Fibroblast of lung (primary cell): ENCODE measurements around the gene PGA3. TPM values are rescaled to one million over a fixed set of nuclear protein-coding genes. Genes with fewer than 3 reads are reported as not detected.
"Not testable (repeated sequence)": the region's sequence is repeated elsewhere in the genome, so short reads cannot be mapped to it uniquely, and the experiment has no call there.

ENCODE experiments used
- DNase-seq, 2 donors: peaks; one replicate each; pipeline versions ENCODE4 v3.0.0 to v3.0.0-alpha.2; 2010; ENCODE audit warnings: low read depth in 2 of 2
- H2AFZ ChIP-seq: 2 replicates; pipeline ENCODE4 v1.5.1; 2012; ENCODE audit warnings: low read length, control low read depth, inconsistent platforms
- H3K27ac ChIP-seq: 2 replicates; pipeline ENCODE4 v1.5.1; 2011; ENCODE audit warnings: low read length, control low read depth; ENCODE audit not compliant: insufficient read depth
- H3K27me3 ChIP-seq: 2 replicates; pipeline ENCODE4 v1.5.1; 2011; ENCODE audit warnings: mild to moderate bottlenecking, low read length; ENCODE audit not compliant: control insufficient read depth, insufficient read depth
- H3K36me3 ChIP-seq: 2 replicates; pipeline ENCODE4 v1.5.1; 2011; ENCODE audit warnings: low read length; ENCODE audit not compliant: control insufficient read depth, insufficient read depth
- H3K4me1 ChIP-seq: 2 replicates; pipeline ENCODE4 v1.5.1; 2011; ENCODE audit warnings: low read length; ENCODE audit not compliant: control insufficient read depth, insufficient read depth; ENCODE audit errors: extremely low read depth
- H3K4me2 ChIP-seq: 2 replicates; pipeline ENCODE4 v1.5.1; 2011; ENCODE audit warnings: low read length, control low read depth; ENCODE audit not compliant: insufficient read depth; ENCODE audit errors: extremely low read depth
- H3K4me3 ChIP-seq, 4 experiments: fragments of 200-600 bp in 1 of 4; sonication (generic) in 1 of 4; replicated peaks in 1 of 4; 2 replicates each; pipeline ENCODE4 v1.5.1; 2011 to 2016; ENCODE audit warnings: low read length in 4 of 4, low read depth in 3 of 4, mild to moderate bottlenecking in 3 of 4, control low read depth in 2 of 4, inconsistent platforms in 1 of 4, mixed read lengths in 1 of 4; ENCODE audit not compliant: insufficient read depth in 1 of 4; ENCODE audit errors: control extremely low read depth in 1 of 4
- H3K79me2 ChIP-seq: 2 replicates; pipeline ENCODE4 v1.5.1; 2012; ENCODE audit warnings: mild to moderate bottlenecking, low read length, inconsistent platforms; ENCODE audit not compliant: control insufficient read depth, insufficient read depth
- H3K9ac ChIP-seq: 2 replicates; pipeline ENCODE4 v1.5.1; 2011; ENCODE audit warnings: mild to moderate bottlenecking, low read length, control low read depth; ENCODE audit not compliant: insufficient read depth
- H3K9me3 ChIP-seq: 2 replicates; pipeline ENCODE4 v1.5.1; 2012; ENCODE audit warnings: low read depth, low read length; ENCODE audit not compliant: control insufficient read depth, insufficient read depth
- H4K20me1 ChIP-seq: 2 replicates; pipeline ENCODE4 v1.5.1; 2011; ENCODE audit warnings: low read length; ENCODE audit not compliant: control insufficient read depth, insufficient read depth; ENCODE audit errors: extremely low read depth
- EZH2 ChIP-seq: IDR thresholded peaks from 2 replicates; pipeline ENCODE4 v1.5.1; 2012; ENCODE audit warnings: low read length, control low read depth, mild to moderate bottlenecking; ENCODE audit errors: missing control alignments
- polyA minus RNA-seq: library from RNA; depleted of rRNA, polyadenylated mRNA; stranded (reverse); fragments of >200 nt; gene quantifications from 2 replicates; pipeline ENCODE4 v1.2.3, GENCODE V29; 2011; ENCODE audit warnings: low replicate concordance
- polyA plus RNA-seq, 2 donors: library from polyadenylated mRNA; depleted of rRNA in 1 of 2; stranded (reverse) in 1 of 2; unstranded in 1 of 2; fragments of >200 nt; gene quantifications; 2 replicates each; pipeline ENCODE4 v1.2.1, GENCODE V29; 2011 to 2012; ENCODE audit warnings: missing spikeins in 1 of 2
- total RNA-seq: library from RNA; depleted of rRNA; stranded (reverse); fragments of >200 nt; gene quantifications from 2 replicates; pipeline ENCODE4 v1.2.1, GENCODE V29; 2014
- TF ChIP-seq, protein P1 (sequence below), 2 donors: IDR thresholded peaks in 1 of 2; conservative IDR thresholded peaks in 1 of 2; 1 replicate in 1 of 2; 2 replicates in 1 of 2; pipeline ENCODE4 v1.5.1; 2011 to 2012; ENCODE audit warnings: low read length in 2 of 2, control low read depth in 1 of 2, inconsistent platforms in 1 of 2, low read depth in 1 of 2, mild to moderate bottlenecking in 1 of 2

The PGA3 gene
- total RNA-seq (4.3 TPM in 1 of 2 replicates, not detected in the other), polyA plus RNA-seq (0.24 and 0.35 TPM in 2 replicates), polyA minus RNA-seq (4.3 and 11.6 TPM in 2 replicates)
- 0.19 and 0.20 TPM in 2 replicates for polyA plus RNA-seq (2012)

DNA sequence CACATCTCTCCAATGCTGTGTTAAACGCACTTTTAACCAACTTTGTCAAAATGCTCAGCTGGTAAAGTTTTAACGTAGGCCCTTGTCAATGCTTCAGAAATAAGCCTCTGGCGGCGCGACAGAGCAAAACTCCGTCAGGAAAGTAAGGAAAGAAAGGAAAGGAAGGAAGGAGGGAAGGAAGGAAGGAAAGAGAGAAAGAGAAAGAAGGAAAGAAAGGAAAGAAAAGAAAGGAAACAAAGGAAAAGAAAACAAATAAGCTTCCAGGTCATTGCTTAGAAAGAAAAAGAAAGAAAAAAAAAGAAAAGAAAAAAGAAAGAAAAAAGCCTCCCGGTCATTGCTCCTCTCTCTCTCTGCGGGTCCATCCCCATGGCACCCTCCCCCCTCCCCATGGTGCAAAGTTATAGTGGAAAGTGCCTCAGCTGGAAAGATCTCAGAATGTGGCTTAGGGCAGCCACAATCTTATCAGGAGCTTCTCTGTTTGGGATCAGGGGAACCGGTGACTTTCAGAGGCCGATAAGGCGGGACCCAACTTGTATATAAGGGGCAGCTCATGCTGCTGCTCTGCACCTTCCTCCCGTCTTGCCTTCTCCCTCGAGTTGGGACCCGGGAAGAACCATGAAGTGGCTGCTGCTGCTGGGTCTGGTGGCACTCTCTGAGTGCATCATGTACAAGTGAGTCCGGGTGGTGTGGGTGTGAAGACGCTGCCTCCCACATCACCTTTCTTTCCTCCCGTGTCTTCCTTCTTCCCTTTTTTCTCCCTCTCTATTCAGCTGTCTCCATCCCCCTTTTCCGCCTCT lies at the start of gene PGA3:
PGA3 (plus strand) TSS at position 566 of the 797 bp plus-strand sequence; CDS start at position 616, 50 bp downstream.
- H3K4me3 ChIP-seq = not testable (repeated sequence)

GRCh38 chr11:61153593-61154095 lies 49.7 kb upstream of the PGA3 start:
- Histone ChIP-seq H4K20me1 (no peaks in the 10 kb centered on the region), H3K4me1 (peaks cover 27% of the 10 kb centered on the region), H3K9ac (no peak overlapping the region), H3K4me2 (peak overlapping the region; percentile 74), H3K27me3 (no peaks in the 10 kb centered on the region), H3K36me3 (no peaks in the 10 kb centered on the region), H3K4me3 (no peak overlapping the region), H2AFZ (no peak overlapping the region), H3K79me2 (peaks cover 54% of the 10 kb centered on the region), H3K9me3 (no peaks in the 10 kb centered on the region), H3K27ac (peak overlapping the region; percentile 47)
- peak in 1 of 2 donors; percentile 71 for DNase-seq
- no peak for TF ChIP-seq EZH2
- TF ChIP-seq, protein P1, sequence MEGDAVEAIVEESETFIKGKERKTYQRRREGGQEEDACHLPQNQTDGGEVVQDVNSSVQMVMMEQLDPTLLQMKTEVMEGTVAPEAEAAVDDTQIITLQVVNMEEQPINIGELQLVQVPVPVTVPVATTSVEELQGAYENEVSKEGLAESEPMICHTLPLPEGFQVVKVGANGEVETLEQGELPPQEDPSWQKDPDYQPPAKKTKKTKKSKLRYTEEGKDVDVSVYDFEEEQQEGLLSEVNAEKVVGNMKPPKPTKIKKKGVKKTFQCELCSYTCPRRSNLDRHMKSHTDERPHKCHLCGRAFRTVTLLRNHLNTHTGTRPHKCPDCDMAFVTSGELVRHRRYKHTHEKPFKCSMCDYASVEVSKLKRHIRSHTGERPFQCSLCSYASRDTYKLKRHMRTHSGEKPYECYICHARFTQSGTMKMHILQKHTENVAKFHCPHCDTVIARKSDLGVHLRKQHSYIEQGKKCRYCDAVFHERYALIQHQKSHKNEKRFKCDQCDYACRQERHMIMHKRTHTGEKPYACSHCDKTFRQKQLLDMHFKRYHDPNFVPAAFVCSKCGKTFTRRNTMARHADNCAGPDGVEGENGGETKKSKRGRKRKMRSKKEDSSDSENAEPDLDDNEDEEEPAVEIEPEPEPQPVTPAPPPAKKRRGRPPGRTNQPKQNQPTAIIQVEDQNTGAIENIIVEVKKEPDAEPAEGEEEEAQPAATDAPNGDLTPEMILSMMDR (conservative IDR thresholded peaks at IDR 0.05 in 1 of 2, IDR thresholded peaks at IDR 0.05 in 1 of 2; ENCODE audit: low read depth in 1 of 2, low read length in 2 of 2) = no peak

More for the DNA sequence above, at the start of gene PGA3:
- not testable (repeated sequence) for H3K36me3 ChIP-seq, H3K79me2 ChIP-seq, H3K27me3 ChIP-seq, H4K20me1 ChIP-seq, H3K9ac ChIP-seq, H3K9me3 ChIP-seq, H3K4me1 ChIP-seq, H3K27ac ChIP-seq, H3K4me2 ChIP-seq, H2AFZ ChIP-seq, DNase-seq

GRCh38 chr11:61154528-61154927 lies 48.8 kb upstream of the PGA3 start:
- TF ChIP-seq, protein P1 (conservative IDR thresholded peaks at IDR 0.05 in 1 of 2, IDR thresholded peaks at IDR 0.05 in 1 of 2; ENCODE audit: low read depth in 1 of 2, low read length in 2 of 2) = no peak
- no peak for TF ChIP-seq EZH2
- Histone ChIP-seq H3K36me3 (no peaks in the 10 kb centered on the region), H3K4me3 (no peak overlapping the region), H2AFZ (no peak overlapping the region), H3K9ac (no peak overlapping the region), H4K20me1 (no peaks in the 10 kb centered on the region), H3K9me3 (no peaks in the 10 kb centered on the region), H3K27ac (no peak overlapping the region), H3K27me3 (no peaks in the 10 kb centered on the region), H3K4me1 (peaks cover 26% of the 10 kb centered on the region), H3K79me2 (peaks cover 57% of the 10 kb centered on the region), H3K4me2 (no peak overlapping the region)
- DNase-seq = no peak
